HG03045 (cell line): ENCODE data around the gene PDSS2.

ENCODE experiments used
- ATAC-seq: cut with Tn5 transposase; IDR thresholded peaks from one replicate; pipeline ENCODE4 v1.9.1; 2021; ENCODE audit warnings: mild to moderate bottlenecking, moderate library complexity; ENCODE audit not compliant: unreplicated experiment

The PDSS2 gene

GRCh38 chr6:107421696-107422256, 37.6 kb downstream of the PDSS2 start:
- no peak for ATAC-seq

DNA sequence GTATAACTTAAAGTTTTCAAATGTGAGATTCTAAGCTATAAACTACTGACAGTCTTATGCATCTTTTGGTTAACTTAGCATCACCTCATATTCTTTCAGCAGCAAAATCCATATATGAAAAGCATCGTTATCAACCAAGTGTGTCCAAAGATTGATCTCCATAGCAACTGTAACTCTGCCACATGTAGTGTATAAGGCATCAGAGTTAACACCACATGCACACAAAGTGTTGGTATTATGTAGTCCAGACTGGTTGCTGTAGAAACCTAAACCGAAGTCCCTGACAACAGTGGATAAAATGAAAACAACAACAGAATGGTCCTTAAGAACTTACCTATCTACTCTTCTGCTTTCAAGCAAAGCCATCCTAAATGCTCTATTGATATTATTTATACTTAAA, 39.6 kb downstream of the PDSS2 start:
- no peak for ATAC-seq

DNA sequence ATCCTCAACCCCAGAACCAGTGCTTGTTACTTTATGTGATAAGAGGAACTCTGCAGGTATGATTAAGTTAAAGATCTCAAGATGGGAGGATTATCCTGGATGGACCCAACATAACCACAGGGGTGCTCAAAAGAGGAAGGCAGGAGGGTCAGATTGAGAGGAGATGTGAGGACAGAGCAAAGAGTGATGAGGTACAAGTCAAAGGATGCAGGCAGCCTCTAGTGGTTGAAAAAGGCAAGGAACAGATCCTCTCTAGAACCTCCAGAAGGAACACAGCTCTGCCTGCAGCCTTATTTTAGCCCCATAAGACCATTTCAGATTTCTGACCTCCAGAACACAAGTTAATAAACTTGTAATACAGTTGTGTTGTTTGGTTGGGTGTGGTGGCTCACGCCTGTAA, 41.2 kb downstream of the PDSS2 start:
- ATAC-seq: no peak

GRCh38 chr6:107416145-107416544, 43.2 kb downstream of the PDSS2 start:
- ATAC-seq: no peak

GRCh38 chr6:107413966-107414645, 45.3 kb downstream of the PDSS2 start:
- no peak for ATAC-seq

GRCh38 chr6:107411161-107411560, 48.2 kb downstream of the PDSS2 start:
- ATAC-seq: no peak

DNA sequence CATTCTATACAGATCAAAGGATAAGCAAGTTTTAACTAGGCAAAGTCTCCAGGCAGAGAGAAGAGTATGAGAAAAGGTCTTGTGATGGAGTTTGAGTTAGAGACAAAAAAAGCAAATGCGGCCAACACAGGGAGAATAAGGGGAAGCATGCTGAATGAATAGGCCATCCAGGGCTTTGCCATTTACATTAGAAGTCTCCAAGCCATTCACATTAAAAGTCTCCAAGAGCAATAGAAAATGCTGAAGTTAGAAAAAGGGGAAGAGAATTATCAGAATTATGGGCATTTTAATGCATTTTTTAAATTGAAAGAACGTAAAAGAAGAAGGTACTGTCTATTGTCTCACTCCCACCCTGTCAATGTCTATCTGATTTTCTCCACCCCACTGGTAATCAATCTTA, 49.4 kb downstream of the PDSS2 start:
- ATAC-seq: no peak

DNA sequence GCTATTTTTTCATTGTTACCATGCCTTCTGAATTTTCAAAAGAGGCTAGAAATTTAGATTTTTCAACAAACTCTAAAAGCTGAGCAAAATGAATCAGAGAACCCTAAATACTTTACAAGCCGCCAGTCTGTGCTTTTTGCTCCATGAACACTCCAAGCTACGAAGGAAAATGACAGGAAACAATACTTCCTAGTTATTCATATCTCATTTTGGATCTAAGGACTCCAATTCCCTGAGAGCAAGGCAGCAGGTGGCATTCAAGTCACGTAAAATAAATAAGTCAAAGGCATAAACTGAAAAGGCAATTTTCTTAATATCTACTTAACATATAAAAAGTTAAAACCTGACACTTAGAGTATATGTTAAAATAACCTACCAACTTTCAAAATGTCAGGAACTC, 50.6 kb downstream of the PDSS2 start:
- ATAC-seq: no peak

- ATAC-seq: no peak
Measured at GRCh38 chr6:107405002-107405401, 54.4 kb downstream of the PDSS2 start.

DNA sequence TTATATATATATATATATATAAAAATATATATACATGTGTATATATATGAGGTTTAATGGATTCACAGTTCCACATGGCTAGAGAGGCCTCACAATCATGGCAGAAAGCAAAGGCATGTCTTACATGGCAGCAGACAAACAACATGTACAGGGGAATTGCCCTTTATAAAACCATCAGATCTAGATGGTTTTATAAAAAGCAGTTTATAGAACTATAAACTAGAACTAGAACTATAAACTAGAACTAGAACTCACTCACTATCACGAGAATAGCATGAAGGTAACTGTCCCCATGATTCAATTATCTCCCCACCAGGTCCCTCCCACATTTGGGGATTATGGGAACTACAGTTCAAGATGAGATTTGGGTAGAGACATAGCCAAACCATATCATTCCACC, 56.8 kb downstream of the PDSS2 start:
- ATAC-seq: no peak

DNA sequence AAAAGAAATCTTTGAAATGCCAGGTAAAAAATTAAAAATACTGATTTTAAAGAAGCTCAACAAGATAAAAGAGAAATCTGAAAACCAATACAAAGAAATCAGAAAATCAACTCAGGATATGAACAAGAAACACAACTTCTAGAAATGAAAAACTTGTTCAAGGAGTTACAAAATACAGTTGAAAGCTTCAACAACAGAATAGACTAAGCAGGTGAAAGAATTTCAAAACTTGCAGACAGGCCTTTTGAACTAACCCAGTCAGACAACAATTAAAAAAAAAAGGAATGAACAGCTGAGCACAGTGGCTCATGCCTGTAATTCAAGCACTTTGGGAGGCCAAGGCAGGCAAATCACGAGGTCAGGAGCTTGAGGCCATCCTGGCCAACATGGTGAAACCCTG, 57.8 kb downstream of the PDSS2 start:
- no peak for ATAC-seq

- no peak for ATAC-seq
Measured at GRCh38 chr6:107400616-107401147, 58.7 kb downstream of the PDSS2 start.

- no peak for ATAC-seq
Measured at GRCh38 chr6:107399935-107400334, 59.4 kb downstream of the PDSS2 start.

- no peak for ATAC-seq
Measured at GRCh38 chr6:107398001-107398400, 61.4 kb downstream of the PDSS2 start.

GRCh38 chr6:107396211-107396610, 63.2 kb downstream of the PDSS2 start:
- no peak for ATAC-seq

GRCh38 chr6:107392069-107392468, 67.3 kb downstream of the PDSS2 start:
- ATAC-seq: no peak

- ATAC-seq: no peak
Measured at GRCh38 chr6:107390685-107391435, 68.5 kb downstream of the PDSS2 start.

DNA sequence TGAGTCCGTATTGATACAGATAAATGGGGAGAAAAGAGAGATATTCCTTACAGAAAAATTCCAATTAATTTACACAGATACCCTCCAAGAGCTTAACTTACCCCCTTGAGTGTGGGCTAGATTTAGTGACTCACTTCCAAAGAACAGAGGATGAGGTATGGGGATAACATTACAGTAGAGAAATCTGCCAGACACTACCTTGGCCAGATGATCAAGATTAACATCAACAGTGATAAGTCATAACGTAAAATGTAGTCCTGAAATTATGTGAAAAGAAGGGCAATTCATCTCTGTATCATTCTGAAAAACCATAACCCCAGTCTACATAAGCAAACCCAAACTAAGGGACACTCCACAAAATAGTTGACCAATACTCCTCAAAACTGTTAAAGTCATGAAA, 69.3 kb downstream of the PDSS2 start:
- ATAC-seq: no peak

DNA sequence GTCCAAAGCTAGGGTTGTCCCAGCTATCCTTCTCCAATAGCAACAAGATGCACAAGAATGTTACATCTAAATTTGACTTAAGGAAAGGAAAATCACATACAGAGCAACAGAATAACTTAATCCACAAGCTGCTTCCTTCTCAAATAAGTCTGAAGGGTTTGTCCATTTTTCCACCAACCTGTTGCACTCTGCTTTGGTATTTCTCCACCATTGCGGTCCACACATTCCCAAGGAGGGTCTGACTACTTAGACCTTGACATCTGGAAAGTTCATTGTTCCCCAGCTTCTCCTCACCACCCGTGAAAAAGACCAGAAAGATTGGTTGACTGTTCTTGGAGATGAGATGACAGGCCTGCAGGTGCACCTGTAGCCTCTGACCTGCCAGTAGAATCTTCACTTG, 72.5 kb downstream of the PDSS2 start:
- no peak for ATAC-seq

DNA sequence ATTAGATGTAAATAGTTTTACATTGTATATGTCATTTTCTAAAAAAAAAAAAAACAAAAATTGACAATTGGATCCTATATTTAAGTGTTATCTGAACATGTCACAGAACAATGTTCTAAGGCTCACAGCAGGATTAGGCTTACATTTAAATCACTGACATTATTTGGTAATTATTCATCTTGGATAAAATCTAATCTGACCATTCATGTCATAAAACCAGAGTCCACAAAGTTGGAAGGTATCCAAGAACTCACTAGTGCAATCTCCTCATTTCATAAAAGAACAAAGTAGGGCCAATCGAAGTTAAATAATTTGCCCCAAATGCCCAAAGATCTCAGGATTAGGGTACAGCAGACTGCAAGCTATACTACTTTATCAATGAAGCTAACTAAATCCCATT, 73.0 kb downstream of the PDSS2 start:
- no peak for ATAC-seq

GRCh38 chr6:107383705-107384104, 75.7 kb downstream of the PDSS2 start:
- ATAC-seq: no peak

GRCh38 chr6:107374264-107374663, 85.1 kb downstream of the PDSS2 start:
- no peak for ATAC-seq
